Spleen (tissue), 11 donors: ENCODE results near the gene ACP3. TPM values are rescaled to one million over a fixed set of nuclear protein-coding genes. Genes with fewer than 3 reads are reported as not detected.

Experiments used
- DNase-seq: peaks from one replicate; pipeline ENCODE4 v3.0.0-alpha.2; 2020
- H3K27ac ChIP-seq, 8 donors: fragments of 200-600 bp; sonication (generic) in 7 of 8; 1 replicate in 4 of 8; 2 replicates in 4 of 8; pipeline versions ENCODE4 v1.5.0 to v1.8.0; 2016 to 2021; ENCODE audit warnings: inconsistent platforms in 4 of 8, mild to moderate bottlenecking in 4 of 8, moderate library complexity in 1 of 8
- H3K27me3 ChIP-seq, 7 donors: fragments of 200-600 bp; sonication (generic) in 6 of 7; replicated peaks in 1 of 7; 1 replicate in 4 of 7; 2 replicates in 3 of 7; pipeline versions ENCODE4 v1.5.0 to v1.8.0; 2016 to 2021; ENCODE audit warnings: inconsistent platforms in 3 of 7, mild to moderate bottlenecking in 1 of 7
- H3K36me3 ChIP-seq, 6 donors: fragments of 200-600 bp; sonication (generic) in 5 of 6; 1 replicate in 4 of 6; 2 replicates in 2 of 6; pipeline versions ENCODE4 v1.5.0 to v1.8.0; 2016 to 2021; ENCODE audit warnings: inconsistent platforms in 2 of 6
- H3K4me1 ChIP-seq, 6 donors: fragments of 200-600 bp; sonication (generic) in 5 of 6; 1 replicate in 3 of 6; 2 replicates in 3 of 6; pipeline versions ENCODE4 v1.5.0 to v1.8.0; 2016 to 2021; ENCODE audit warnings: inconsistent platforms in 3 of 6
- H3K4me3 ChIP-seq, 8 donors: fragments of 200-600 bp; sonication (generic) in 7 of 8; 1 replicate in 4 of 8; 2 replicates in 4 of 8; pipeline versions ENCODE4 v1.5.0 to v1.8.0; 2016 to 2021; ENCODE audit warnings: inconsistent platforms in 4 of 8, mild to moderate bottlenecking in 4 of 8, moderate library complexity in 2 of 8
- H3K9me3 ChIP-seq, 8 donors: fragments of 200-600 bp; sonication (generic) in 7 of 8; 1 replicate in 4 of 8; 2 replicates in 4 of 8; pipeline versions ENCODE4 v1.5.0 to v1.8.0; 2016 to 2021; ENCODE audit warnings: inconsistent platforms in 4 of 8
- POLR2A ChIP-seq, 3 donors: fragments of 450-650 bp; IDR thresholded peaks; one replicate each; pipeline ENCODE4 v1.5.1; 2017; ENCODE audit warnings: antibody characterized with exemption in 3 of 3, mild to moderate bottlenecking in 1 of 3
- POLR2AphosphoS5 ChIP-seq, 3 donors: sonication (generic); formaldehyde crosslinking; IDR thresholded peaks; one replicate each; pipeline ENCODE4 v1.5.1; 2017; ENCODE audit warnings: antibody characterized with exemption in 3 of 3
- WGBS, 5 donors: extraction: QIAGEN DNeasy Blood & Tissue Kit in 3 of 5; methylation state at CpG; one replicate each; pipeline versions ENCODE4 v1.1.5 to v1.1.7; 2013 to 2018; 5-methylcytosine and 5-hydroxymethylcytosine counted together
- intact Hi-C: fragments of 100-400 bp; cut with DNase I; formaldehyde crosslinking; loops from one replicate; pipeline ENCODE4 v1.15.0; 2023; ENCODE audit warnings: low total_unique reads
- polyA plus RNA-seq, 3 donors: library from polyadenylated mRNA; stranded (reverse); fragments of 200-250 nt; gene quantifications; one replicate each; pipeline ENCODE4 v1.2.1, GENCODE V29; 2013
- total RNA-seq, 7 donors: library from RNA; depleted of rRNA in 3 of 7; stranded (reverse); fragments of >200 nt in 3 of 7; fragmentation: NEBNext Ultra II Directional in 4 of 7; extraction: Animal tissue kit (Norgen Biotek cat#: 25700) in 4 of 7; gene quantifications; one replicate each; pipeline versions ENCODE4 v1.1.0 to v1.2.1, GENCODE V29; 2016 to 2021
- TF ChIP-seq, protein P1 (sequence below), 11 experiments: fragments of 200-600 bp in 7 of 11; fragments of 450-650 bp in 4 of 11; sonication (generic) in 4 of 11; IDR thresholded peaks in 8 of 11; conservative IDR thresholded peaks in 3 of 11; 1 replicate in 7 of 11; 2 replicates in 4 of 11; pipeline versions ENCODE4 v1.4.0 to v1.8.0; 2016 to 2021; ENCODE audit warnings: antibody characterized with exemption in 11 of 11, inconsistent platforms in 4 of 11, mild to moderate bottlenecking in 1 of 11
- donor health status: healthy with polysubstance abuse.
- donor health status: DM: no; HTN: no; CAD: no; lungs with moderate emphysema.
- donor health status: DM: no; HTN: no; CAD: no.
- donor health status: Bipolar disorder and iron deficiency.
- donor health status: healthy.
- donor health status: DM: no; HTN: no; CAD: no.
- donor health status: DM: yes; HTN: yes; CAD: no.

Gene ACP3
- total and polyA plus RNA-seq, 10 donors = 0.09 to 16.3 (median 5.4) TPM

GRCh38 chr3:132343018-132343612 is 25.9 kb downstream of the ACP3 start:
- no peak for DNase-seq
- intact Hi-C loops = loop anchor here (5.0 kb wide), 1 partner anchor 91 kb away; no protein-coding TSS in a partner anchor
- peaks cover 0 to 30% (median 0%) of the 10 kb centered on the region in 6 donors for H3K36me3 ChIP-seq
- H3K4me3 ChIP-seq = peak overlapping the region in 1 of 8 donors; percentile 38
- H3K9me3 ChIP-seq = no peaks in the 10 kb centered on the region
- peak overlapping the region in 2 of 8 donors; percentile 33 to 34 for H3K27ac ChIP-seq
- H3K4me1 ChIP-seq = peaks cover 0 to 19% (median 7%) of the 10 kb centered on the region in 6 donors
- WGBS, 5 donors = 1 to 7% (median 3%) methylated on average over 6 of the region's 6 CpGs
- TF ChIP-seq POLR2A (IDR thresholded peaks at IDR 0.05) (no peak), POLR2AphosphoS5 (IDR thresholded peaks at IDR 0.05) (no peak)
- TF ChIP-seq, protein P1, sequence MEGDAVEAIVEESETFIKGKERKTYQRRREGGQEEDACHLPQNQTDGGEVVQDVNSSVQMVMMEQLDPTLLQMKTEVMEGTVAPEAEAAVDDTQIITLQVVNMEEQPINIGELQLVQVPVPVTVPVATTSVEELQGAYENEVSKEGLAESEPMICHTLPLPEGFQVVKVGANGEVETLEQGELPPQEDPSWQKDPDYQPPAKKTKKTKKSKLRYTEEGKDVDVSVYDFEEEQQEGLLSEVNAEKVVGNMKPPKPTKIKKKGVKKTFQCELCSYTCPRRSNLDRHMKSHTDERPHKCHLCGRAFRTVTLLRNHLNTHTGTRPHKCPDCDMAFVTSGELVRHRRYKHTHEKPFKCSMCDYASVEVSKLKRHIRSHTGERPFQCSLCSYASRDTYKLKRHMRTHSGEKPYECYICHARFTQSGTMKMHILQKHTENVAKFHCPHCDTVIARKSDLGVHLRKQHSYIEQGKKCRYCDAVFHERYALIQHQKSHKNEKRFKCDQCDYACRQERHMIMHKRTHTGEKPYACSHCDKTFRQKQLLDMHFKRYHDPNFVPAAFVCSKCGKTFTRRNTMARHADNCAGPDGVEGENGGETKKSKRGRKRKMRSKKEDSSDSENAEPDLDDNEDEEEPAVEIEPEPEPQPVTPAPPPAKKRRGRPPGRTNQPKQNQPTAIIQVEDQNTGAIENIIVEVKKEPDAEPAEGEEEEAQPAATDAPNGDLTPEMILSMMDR (IDR thresholded peaks at IDR 0.05 in 8 of 11, conservative IDR thresholded peaks at IDR 0.05 in 3 of 11) = peak in 10 of 11 experiments; percentile 36 to 82 (median 74)
- H3K27me3 ChIP-seq = no peaks in the 10 kb centered on the region

DNA sequence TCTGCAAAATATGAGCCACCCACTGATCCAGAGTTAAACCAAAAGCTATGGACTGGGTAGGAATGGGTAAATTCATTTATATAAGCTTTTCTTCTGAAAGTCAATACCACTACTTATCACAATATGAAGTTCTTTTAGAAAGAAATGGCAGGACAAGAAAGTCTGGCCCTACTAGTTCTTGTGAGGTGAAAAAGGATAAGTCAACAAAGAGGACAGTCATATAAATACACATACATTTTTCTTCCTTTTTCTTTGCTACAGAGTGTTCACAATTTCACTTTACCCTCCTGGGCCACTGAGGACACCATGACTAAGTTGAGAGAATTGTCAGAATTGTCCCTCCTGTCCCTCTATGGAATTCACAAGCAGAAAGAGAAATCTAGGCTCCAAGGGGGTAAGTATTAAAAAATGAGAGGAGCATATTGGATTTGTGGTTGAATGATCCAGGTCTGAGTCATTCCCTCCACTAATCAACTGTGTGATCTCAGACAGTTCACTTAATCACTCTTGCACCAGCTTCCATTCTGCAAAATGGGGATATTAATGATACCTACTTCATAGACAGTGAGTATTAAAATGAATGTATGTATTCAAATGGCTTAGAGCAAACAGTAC is 27.6 kb downstream of the ACP3 start:
- no peak overlapping the region for H3K27ac ChIP-seq
- intact Hi-C loops = loop anchor here (5.0 kb wide), 1 partner anchor 92 kb away; no protein-coding TSS in a partner anchor

GRCh38 chr3:132346841-132347736 is 29.9 kb downstream of the ACP3 start:
- 78 to 83% (median 83%) methylated on average over 5 of the region's 5 CpGs for WGBS, 5 donors
- no peak for DNase-seq
- Histone ChIP-seq H3K4me1 (peaks cover 0 to 13% (median 7%) of the 10 kb centered on the region in 6 donors), H3K36me3 (peaks cover 0 to 67% (median 0%) of the 10 kb centered on the region in 6 donors), H3K9me3 (no peaks in the 10 kb centered on the region), H3K27me3 (no peaks in the 10 kb centered on the region), H3K27ac (no peak overlapping the region), H3K4me3 (no peak overlapping the region)
- TF ChIP-seq POLR2AphosphoS5 (IDR thresholded peaks at IDR 0.05) (no peak), POLR2A (IDR thresholded peaks at IDR 0.05) (no peak)
- TF ChIP-seq, protein P1 (IDR thresholded peaks at IDR 0.05 in 8 of 11, conservative IDR thresholded peaks at IDR 0.05 in 3 of 11) = no peak
- intact Hi-C loops = no loop called here

More for the DNA sequence above, 27.6 kb downstream of the ACP3 start:
- Histone ChIP-seq H3K9me3 (no peaks in the 10 kb centered on the region), H3K36me3 (peaks cover 0 to 47% (median 0%) of the 10 kb centered on the region in 6 donors), H3K4me1 (peaks cover 0 to 19% (median 7%) of the 10 kb centered on the region in 6 donors), H3K4me3 (no peak overlapping the region), H3K27me3 (no peaks in the 10 kb centered on the region)
- TF ChIP-seq, protein P1 (IDR thresholded peaks at IDR 0.05 in 8 of 11, conservative IDR thresholded peaks at IDR 0.05 in 3 of 11) = no peak
- TF ChIP-seq POLR2A (IDR thresholded peaks at IDR 0.05) (no peak), POLR2AphosphoS5 (IDR thresholded peaks at IDR 0.05) (no peak)
- no peak for DNase-seq
